Osteocyte (in vitro differentiated cells): ENCODE measurements around the gene IGFL3. TPM values are rescaled to one million over a fixed set of nuclear protein-coding genes. Genes with fewer than 3 reads are reported as not detected.

Source experiments
- DNase-seq: peaks from one replicate; pipeline ENCODE4 v3.0.0; 2021; ENCODE audit warnings: mixed read lengths; ENCODE audit not compliant: unreplicated experiment; ENCODE audit errors: extremely low spot score
- H3K27ac Mint-ChIP-seq: one replicate; pipeline ENCODE4 v1.8.0; 2021; ENCODE audit warnings: mild to moderate bottlenecking, mixed read lengths; ENCODE audit not compliant: unreplicated experiment
- H3K27me3 Mint-ChIP-seq: one replicate; pipeline ENCODE4 v1.8.0; 2021; ENCODE audit warnings: mixed read lengths; ENCODE audit not compliant: unreplicated experiment
- H3K36me3 Mint-ChIP-seq: one replicate; pipeline ENCODE4 v1.8.0; 2021; ENCODE audit warnings: mixed read lengths; ENCODE audit not compliant: unreplicated experiment
- H3K4me1 Mint-ChIP-seq: one replicate; pipeline ENCODE4 v1.8.0; 2021; ENCODE audit warnings: mixed read lengths; ENCODE audit not compliant: unreplicated experiment
- H3K4me3 Mint-ChIP-seq: one replicate; pipeline ENCODE4 v1.8.0; 2021; ENCODE audit warnings: mild to moderate bottlenecking, moderate library complexity, mixed read lengths; ENCODE audit not compliant: unreplicated experiment
- H3K9me3 Mint-ChIP-seq: one replicate; pipeline ENCODE4 v1.8.0; 2021; ENCODE audit warnings: mixed read lengths; ENCODE audit not compliant: unreplicated experiment
- total RNA-seq: library from RNA; stranded (reverse); gene quantifications from 2 replicates; pipeline ENCODE4 v1.2.1, GENCODE V29; 2021
- TF ChIP-seq, protein P1 (sequence below): fragments of 200-600 bp; sonication (generic); IDR thresholded peaks from 2 replicates; pipeline ENCODE4 v1.5.0; 2021; ENCODE audit warnings: antibody characterized with exemption, mild to moderate bottlenecking, moderate library complexity

Gene IGFL3
- total RNA-seq, 1 donor from 2014 or later: not detected

DNA sequence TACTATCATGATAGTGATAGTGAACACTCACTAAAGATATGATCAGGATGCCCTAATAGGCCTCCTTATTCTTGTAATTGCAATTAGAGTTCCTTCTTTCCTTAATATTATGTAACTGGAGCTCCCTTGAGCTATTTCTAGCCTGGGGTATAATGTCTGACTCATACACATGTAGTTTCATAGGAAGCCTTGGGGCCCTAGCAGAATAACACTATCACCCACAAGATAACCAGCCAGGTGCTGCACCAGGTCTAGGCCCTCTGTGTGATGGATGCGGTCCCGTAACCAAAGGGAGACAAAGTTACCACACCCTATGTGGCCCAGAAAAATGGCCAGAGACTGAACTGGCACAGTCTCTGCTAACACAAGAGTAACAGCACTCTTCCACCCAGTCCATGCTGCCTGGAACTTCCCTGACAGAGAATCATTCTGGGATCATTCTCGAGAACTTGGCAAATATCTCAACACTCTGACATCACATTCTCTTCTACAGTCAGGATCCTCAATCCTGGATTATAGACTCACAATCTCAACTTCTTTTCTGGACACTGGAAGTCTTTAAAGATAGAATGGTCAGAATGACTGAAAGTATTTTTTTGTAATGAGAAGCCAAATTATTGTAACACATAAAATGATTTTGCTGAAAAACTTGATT lies 51.1 kb downstream of the IGFL3 start:
- peaks cover 82% of the 10 kb centered on the region for H3K27me3 Mint-ChIP-seq
- DNase-seq: no peak

More for the DNA sequence above, 51.1 kb downstream of the IGFL3 start:
- no peak overlapping the region for H3K4me3 Mint-ChIP-seq
- no peak overlapping the region for H3K27ac Mint-ChIP-seq
- no peaks in the 10 kb centered on the region for H3K36me3 Mint-ChIP-seq
- H3K9me3 Mint-ChIP-seq: no peaks in the 10 kb centered on the region
- H3K4me1 Mint-ChIP-seq: peaks cover 11% of the 10 kb centered on the region
- TF ChIP-seq, protein P1, sequence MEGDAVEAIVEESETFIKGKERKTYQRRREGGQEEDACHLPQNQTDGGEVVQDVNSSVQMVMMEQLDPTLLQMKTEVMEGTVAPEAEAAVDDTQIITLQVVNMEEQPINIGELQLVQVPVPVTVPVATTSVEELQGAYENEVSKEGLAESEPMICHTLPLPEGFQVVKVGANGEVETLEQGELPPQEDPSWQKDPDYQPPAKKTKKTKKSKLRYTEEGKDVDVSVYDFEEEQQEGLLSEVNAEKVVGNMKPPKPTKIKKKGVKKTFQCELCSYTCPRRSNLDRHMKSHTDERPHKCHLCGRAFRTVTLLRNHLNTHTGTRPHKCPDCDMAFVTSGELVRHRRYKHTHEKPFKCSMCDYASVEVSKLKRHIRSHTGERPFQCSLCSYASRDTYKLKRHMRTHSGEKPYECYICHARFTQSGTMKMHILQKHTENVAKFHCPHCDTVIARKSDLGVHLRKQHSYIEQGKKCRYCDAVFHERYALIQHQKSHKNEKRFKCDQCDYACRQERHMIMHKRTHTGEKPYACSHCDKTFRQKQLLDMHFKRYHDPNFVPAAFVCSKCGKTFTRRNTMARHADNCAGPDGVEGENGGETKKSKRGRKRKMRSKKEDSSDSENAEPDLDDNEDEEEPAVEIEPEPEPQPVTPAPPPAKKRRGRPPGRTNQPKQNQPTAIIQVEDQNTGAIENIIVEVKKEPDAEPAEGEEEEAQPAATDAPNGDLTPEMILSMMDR: no peak

Other genes starting within 250 kb of the IGFL3 start
- gene IRF2BP1, start 238.5 kb downstream of the IGFL3 start, total RNA-seq: 29.4 and 30.9 TPM in 2 replicates
- gene MYPOP, start 222.1 kb downstream of the IGFL3 start, total RNA-seq: 9.9 and 10.4 TPM in 2 replicates
- gene NANOS2, start 209.9 kb downstream of the IGFL3 start, total RNA-seq: not detected in 2 replicates
- not detected in 2 replicates for gene NOVA2, start 150.8 kb downstream of the IGFL3 start, total RNA-seq
- gene CCDC61, start 129.2 kb downstream of the IGFL3 start, total RNA-seq: 12.4 and 13.8 TPM in 2 replicates
- gene PGLYRP1, start 101.6 kb downstream of the IGFL3 start, total RNA-seq: not detected in 2 replicates
- gene IGFL4, start 83.7 kb downstream of the IGFL3 start, total RNA-seq: not detected in 2 replicates
- not detected in 2 replicates for gene IGFL2, start 23.6 kb upstream of the IGFL3 start, total RNA-seq
- gene IGFL1, start 105.1 kb upstream of the IGFL3 start, total RNA-seq: not detected in 2 replicates
- gene HIF3A, start 172.4 kb upstream of the IGFL3 start, total RNA-seq: 77.5 and 101 TPM in 2 replicates
- 79.5 and 86.0 TPM in 2 replicates for gene PPP5C, start 222.4 kb upstream of the IGFL3 start, total RNA-seq